Left hindlimb (tissue), 1 donor: ENCODE data around the gene RAB40B.
A peak's percentile ranks its signal among the peaks of the same experiment; 100 is the strongest.

Experiments
- DNase-seq: peaks from one replicate; pipeline ENCODE4 v3.0.0-alpha.2; 2018

RAB40B gene

GRCh38 chr17:82691714-82692113 lies 6.8 kb downstream of the RAB40B start:
- peak; percentile 3 for DNase-seq

- peak; percentile 13 for DNase-seq
These were observed 7.6 kb downstream of the RAB40B start for GRCh38 chr17:82690786-82691489.

- DNase-seq: peak; percentile 5
These were observed 9.4 kb downstream of the RAB40B start for GRCh38 chr17:82689077-82689476.

GRCh38 chr17:82687871-82688270 lies 10.6 kb downstream of the RAB40B start:
- no peak for DNase-seq

GRCh38 chr17:82687375-82687861 lies 11.1 kb downstream of the RAB40B start:
- peak; percentile 22 for DNase-seq

- DNase-seq: peak; percentile 12
These were observed 11.9 kb downstream of the RAB40B start for GRCh38 chr17:82686366-82687324.

- peak; percentile 16 for DNase-seq
These were observed 13.2 kb downstream of the RAB40B start for GRCh38 chr17:82685291-82685690.

- DNase-seq: peak; percentile 4
These were observed 14.2 kb downstream of the RAB40B start for GRCh38 chr17:82684228-82684841.

- DNase-seq: peak; percentile 2
These were observed 15.0 kb downstream of the RAB40B start for GRCh38 chr17:82683534-82683933.

GRCh38 chr17:82681547-82681946 lies 17.0 kb downstream of the RAB40B start:
- no peak for DNase-seq

- DNase-seq: peak; percentile 24
These were observed 18.7 kb downstream of the RAB40B start for GRCh38 chr17:82679586-82680465.

GRCh38 chr17:82678265-82678891 lies 20.1 kb downstream of the RAB40B start:
- peak; percentile 8 for DNase-seq

- peak; percentile 21 for DNase-seq
These were observed 21.1 kb downstream of the RAB40B start for GRCh38 chr17:82677353-82677925.

GRCh38 chr17:82675476-82676245 lies 22.8 kb downstream of the RAB40B start:
- peak; percentile 10 for DNase-seq

- peak; percentile 30 for DNase-seq
These were observed 23.6 kb downstream of the RAB40B start for GRCh38 chr17:82674656-82675475.

GRCh38 chr17:82670661-82671450 lies 27.6 kb downstream of the RAB40B start:
- peak; percentile 3 for DNase-seq

- peak; percentile 60 for DNase-seq
These were observed 29.8 kb downstream of the RAB40B start for GRCh38 chr17:82668631-82669099.

GRCh38 chr17:82668024-82668630 lies 30.4 kb downstream of the RAB40B start:
- DNase-seq: no peak
